DLD1 (cell line): ENCODE measurements around the gene TNRC6C.
"Not testable (repeated sequence)": the region's sequence is repeated elsewhere in the genome, so short reads cannot be mapped to it uniquely, and the experiment has no call there.

Experiments
- in situ Hi-C: cut with HindIII; loops from 2 replicates; pipeline ENCODE4 v1.10.0; 2017; ENCODE audit warnings: low sequenced_read_pairs

TNRC6C gene

DNA sequence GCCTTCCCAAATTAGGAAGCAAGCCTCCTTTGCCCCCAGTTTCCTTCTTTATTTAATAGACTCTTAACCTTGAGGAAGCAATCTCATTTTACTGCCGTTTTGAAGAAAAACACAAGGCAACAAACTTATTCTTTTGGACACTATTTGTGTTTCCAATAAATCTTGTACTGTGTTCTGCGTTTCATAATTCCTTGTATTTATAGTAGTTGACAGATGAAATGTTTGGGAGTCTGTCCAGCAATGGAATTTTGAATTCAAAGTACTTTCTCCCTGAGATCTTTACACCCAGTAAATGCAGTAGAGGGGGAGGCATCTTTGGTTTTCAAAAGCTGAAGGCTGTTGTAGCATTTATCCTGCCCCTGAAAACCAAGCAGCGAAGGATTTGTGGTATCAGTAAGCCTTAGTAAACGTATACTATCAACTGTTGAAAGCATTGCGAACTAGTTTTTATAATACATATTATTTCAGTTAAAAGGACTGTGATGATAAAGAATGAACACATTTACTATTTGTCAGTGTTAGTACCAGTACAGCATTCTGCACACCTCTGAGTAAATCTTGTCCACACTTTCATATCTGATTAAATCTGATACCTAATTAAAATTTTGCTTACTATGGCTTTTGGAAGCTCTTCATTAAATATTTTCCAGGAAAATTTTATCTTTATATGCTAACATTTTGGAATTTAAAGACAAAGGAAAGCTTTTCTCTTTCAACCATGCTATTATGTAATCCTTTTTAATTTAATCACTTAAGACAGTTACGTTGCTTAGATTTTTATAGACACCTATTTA is 83.1 kb downstream of the TNRC6C start:
- in situ Hi-C loops: loop anchor here (25.0 kb wide), 1 partner anchor 154 kb away; no protein-coding TSS in a partner anchor

DNA sequence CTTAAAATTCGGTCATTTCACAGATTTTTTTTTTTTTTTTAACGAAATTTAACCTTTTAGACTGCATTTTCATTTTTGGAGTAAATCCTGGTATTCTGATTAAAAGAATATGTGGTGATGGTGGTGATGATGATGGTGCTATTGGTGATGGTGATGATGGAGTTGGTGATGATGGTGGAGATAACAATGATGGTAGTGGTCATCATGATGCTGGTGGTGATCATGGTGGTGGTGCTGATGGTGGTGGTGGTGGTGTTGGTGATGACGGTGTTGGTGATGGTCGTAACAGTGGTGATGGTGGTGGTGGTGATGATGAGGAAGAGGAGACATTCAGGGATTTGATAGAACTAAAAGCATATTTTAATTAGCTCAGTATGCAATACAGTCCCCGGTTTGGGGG is 84.0 kb downstream of the TNRC6C start:
- in situ Hi-C loops: loop anchor here (25.0 kb wide), 1 partner anchor 155 kb away; no protein-coding TSS in a partner anchor

- in situ Hi-C loops: loop anchor here (25.0 kb wide), 1 partner anchor 156 kb away; no protein-coding TSS in a partner anchor
Measured at GRCh38 chr17:78043031-78043430, 84.5 kb downstream of the TNRC6C start.

DNA sequence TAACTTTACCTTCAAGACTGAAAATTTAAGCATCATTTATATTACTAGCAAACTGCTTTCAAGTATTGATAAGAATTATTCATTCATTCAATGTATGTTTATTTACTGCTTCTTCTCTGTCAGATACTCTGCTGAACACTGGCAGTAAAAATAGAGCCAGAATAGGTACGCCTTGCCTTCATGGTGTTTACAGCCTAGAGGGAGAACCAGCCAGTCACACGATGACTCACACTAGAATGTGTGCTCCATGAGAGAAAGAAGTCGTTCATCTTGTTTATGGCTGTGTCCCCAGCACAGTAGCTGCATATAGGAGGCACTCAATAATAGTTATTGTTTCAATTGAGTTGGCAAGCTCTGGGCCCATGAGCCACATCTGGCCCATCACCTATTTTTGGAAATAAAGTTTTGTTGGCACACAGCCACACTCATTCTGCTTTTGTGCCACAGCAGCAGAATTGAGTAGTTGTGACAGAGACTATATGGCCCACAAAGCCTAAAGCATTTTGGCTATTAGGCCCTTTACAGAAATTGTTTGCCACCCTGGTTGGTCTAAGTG is 85.9 kb downstream of the TNRC6C start:
- in situ Hi-C loops: loop anchor here (25.0 kb wide), 1 partner anchor 157 kb away; no protein-coding TSS in a partner anchor

DNA sequence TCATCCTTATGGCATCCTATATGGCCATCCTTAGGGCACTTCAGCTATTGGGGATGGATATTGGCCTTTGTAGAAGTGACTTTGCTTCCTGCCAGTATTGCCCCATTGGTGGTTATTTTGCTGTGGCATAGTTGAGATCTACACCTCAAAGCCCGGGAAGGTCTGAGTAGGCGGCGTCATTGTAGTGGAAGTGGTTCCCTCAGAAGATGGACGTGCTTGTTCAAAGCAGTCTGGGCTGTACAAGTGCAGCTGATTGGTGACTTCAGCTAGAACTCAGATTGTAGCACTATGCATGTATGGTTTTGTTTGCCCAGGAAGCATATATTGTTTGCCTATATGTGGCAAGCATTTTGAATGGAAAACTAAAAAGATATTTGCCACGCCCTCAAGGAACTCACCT is 86.8 kb downstream of the TNRC6C start:
- in situ Hi-C loops: loop anchor here (25.0 kb wide), 1 partner anchor 158 kb away; no protein-coding TSS in a partner anchor

DNA sequence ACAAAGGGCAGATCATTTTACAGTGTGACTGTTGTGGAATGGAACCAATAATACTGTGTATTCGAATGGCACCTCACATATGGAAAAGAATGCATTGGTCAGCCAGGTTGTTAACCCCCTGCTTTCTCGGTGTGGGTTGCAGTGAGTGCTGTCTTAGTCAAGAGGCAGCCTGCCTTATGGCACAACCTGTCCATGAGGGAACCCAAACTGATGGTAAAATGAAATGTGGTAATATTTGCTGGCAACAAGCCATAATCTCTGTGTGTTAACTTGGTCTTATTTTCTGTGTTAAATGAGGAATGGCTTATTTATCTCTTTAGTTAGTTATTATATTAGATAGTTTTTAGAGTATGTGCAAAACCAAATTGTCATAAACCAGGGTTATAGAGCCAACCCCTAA is 88.4 kb downstream of the TNRC6C start:
- in situ Hi-C loops: loop anchor here (25.0 kb wide), 1 partner anchor 160 kb away; no protein-coding TSS in a partner anchor

DNA sequence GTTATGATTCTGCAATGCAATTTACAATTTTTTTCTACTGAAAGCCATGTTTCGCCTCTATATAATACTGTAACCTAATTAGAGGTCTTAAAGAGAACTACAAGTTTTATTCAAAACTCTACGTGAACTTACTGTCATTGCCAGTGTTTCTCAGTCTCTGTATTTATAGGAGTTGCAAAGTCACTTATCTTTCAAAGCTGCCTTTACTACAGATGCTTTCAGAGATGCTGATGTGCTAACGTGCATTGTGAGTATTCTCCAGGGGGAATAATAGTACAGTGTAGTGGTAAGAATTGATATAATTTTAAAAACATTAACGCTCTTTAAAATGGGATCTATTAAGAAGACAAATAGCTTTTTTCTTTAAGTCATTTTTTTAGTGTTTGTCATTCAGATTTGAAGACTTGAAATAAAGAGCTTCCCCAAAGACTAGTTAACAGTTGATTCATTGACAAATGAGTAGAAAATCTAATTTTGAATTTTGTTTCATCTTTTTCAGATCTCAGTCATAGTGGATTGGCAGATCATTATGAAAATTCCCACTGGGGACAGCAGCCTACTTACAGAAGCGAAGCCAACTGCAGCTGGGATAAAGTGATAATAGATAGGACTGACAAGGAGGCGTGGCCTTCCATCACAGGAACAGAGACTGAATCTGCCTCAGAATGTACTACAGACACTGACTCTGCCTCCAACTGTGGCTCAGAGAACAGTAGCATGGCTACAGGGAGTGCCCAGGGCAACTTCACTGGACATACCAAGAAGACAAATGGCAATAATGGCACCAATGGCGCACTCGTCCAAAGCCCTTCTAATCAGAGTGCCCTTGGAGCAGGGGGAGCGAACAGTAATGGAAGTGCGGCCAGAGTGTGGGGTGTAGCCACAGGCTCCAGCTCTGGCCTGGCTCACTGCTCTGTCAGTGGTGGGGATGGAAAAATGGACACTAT is 90.1 kb downstream of the TNRC6C start:
- in situ Hi-C loops: loop anchor here (25.0 kb wide), 1 partner anchor 161 kb away; no protein-coding TSS in a partner anchor

- in situ Hi-C loops: loop anchor here (25.0 kb wide), 1 partner anchor 162 kb away; no protein-coding TSS in a partner anchor
Measured at GRCh38 chr17:78049609-78050008, 91.1 kb downstream of the TNRC6C start.

- in situ Hi-C loops: no loop called here
Measured at GRCh38 chr17:78051186-78051972, 92.9 kb downstream of the TNRC6C start.

DNA sequence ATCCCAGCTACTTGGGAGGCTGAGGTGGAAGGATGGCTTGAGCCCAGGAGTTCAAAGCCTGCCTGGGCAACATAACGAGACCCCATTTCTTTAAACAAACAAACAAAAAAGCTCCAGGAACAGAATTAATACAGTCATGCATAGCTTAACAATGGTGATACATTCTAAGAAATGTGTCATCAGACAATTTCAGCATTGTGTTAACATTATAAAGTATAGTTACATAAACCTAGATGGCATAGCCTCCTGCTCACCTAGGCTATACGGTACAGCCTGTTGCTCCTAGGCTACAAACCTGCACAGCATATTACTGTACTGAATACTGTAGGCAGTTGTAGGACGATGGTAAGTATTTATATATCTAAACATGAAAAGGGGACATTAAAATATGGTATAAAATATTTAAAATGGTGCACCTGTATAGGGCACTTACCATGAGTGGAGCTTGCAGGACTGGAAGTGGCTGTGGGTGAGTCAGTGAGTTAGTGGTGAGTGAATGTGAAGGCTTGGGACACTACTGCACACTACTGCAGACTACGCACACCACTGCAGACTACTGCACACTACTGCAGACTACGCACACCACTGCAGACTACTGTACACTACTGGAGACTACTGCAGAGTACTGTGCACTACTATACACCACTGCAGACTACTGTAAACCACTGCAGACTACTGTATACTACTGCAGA is 95.4 kb downstream of the TNRC6C start:
- in situ Hi-C loops: no loop called here

DNA sequence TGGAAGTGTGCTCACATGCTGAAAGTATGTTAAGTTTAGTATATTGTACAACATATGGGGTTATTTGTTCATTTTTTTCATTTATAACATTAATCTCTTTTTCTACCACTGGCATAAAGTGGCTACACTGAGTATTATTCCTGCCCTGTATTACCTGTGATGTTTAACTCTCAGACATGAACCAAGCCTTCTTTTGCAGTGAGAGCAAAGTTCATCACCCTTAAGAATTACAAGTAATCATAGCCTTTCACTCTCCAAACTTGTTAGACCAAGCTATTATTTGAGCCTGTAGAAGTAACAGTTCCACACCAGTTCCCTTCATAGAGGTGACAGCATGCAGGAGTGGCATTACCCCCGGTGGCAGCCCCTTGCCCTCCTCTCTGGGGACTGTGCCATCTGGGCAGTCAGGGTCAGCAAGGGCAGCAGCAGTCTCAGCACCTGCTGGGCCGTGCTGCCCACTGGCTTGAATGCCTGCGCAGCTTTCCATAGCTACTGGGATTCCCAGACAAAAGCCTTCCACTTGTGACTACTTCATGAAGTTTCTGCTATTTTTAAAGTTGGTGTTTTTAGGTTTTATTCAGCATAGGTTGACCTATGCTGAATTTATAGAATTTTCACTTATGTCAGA is 98.7 kb downstream of the TNRC6C start:
- in situ Hi-C loops: no loop called here

GRCh38 chr17:78058001-78058400 is 99.5 kb downstream of the TNRC6C start:
- in situ Hi-C loops: no loop called here

- in situ Hi-C loops: no loop called here
Measured at GRCh38 chr17:78058581-78058980, 100.1 kb downstream of the TNRC6C start.

DNA sequence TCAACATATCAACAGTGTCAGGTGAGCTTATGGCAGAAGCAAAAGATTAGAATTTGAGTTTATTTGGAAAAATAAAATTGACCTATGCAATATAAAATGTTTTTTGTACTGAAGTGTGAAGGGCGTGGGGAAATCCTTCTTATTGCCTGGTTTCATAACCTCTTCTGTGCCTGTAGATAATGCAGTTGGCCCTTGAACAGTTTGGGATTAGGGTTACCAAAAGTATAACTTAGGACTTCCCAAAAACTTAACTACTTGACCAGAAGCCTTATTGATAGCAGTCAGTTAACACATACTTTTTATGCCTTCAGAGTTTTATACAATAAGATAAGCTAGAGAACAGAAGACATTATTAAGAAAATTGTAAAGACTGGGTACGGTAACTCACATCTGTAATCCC is 104.1 kb downstream of the TNRC6C start:
- in situ Hi-C loops: no loop called here

- in situ Hi-C loops: no loop called here
Measured at GRCh38 chr17:78063489-78063888, 105.0 kb downstream of the TNRC6C start.

GRCh38 chr17:78064708-78065107 is 106.2 kb downstream of the TNRC6C start:
- in situ Hi-C loops: no loop called here

DNA sequence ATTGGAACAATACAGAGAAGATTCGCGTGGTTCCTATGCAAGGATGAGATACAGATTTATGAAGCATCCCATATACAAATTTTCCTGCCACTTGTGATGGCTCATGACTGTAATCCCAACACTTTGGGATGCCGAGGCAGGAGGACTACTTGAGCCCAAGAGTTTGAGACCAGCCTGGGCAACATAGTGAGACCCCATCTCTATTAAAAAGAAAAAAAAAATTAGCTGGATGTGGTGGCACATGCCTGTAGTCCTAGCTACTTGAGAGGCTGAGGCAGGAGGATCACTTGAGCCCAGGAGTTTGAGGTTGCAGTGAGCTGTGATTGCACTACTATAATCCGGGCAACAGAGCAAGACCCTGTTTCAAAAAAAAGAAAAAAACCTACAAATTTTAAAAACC is 108.5 kb downstream of the TNRC6C start:
- in situ Hi-C loops: not testable (repeated sequence)

- in situ Hi-C loops: no loop called here
Measured at GRCh38 chr17:78069695-78070094, 111.2 kb downstream of the TNRC6C start.

DNA sequence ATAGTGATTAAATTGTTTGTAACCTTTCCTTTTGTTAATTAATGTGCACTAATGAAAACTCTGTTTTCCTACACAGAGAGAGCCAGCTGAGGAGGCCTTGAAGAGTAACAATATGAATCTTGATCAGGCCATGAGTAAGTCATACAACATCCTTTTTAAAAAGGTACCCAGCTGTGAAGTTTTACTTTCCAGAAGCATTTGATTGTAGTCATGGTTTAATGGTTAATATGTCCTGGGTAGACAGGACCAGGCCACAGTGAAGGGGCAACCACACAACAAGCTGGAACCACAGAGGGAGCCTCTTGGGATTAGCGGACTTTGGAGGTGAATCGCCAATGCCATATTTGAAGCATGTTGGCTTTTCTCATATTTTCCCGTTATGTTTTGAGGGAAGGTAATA is 114.5 kb downstream of the TNRC6C start:
- in situ Hi-C loops: no loop called here
